Activated CD8-positive, alpha-beta memory T cell treated with anti-CD3 and anti-CD28 coated beads for 36 hours (primary cell): Measurements from ENCODE around the gene SLC2A11. TPM values are rescaled to one million over a fixed set of nuclear protein-coding genes. Genes with fewer than 3 reads are reported as not detected.

Experiments
- CTCF ChIA-PET: fragments of 350-600 bp; sonication (Branson Sonifier 250); formaldehyde crosslinking; loops from one replicate; lab custom pipeline; 2021; ENCODE audit warnings: antibody characterized with exemption; lab: Charles Lee
- POLR2A ChIA-PET: fragments of 350-600 bp; sonication (Branson Sonifier 250); formaldehyde crosslinking; loops from one replicate; lab custom pipeline; 2021; ENCODE audit warnings: antibody characterized with exemption; lab: Charles Lee
- total RNA-seq, 2 experiments: library from RNA; stranded (reverse); gene quantifications; one replicate each; pipeline ENCODE4 v1.2.3, GENCODE V29; 2021

The SLC2A11 gene
- total RNA-seq, 2 experiments from 2014 or later: 8.0 to 8.1 TPM

DNA sequence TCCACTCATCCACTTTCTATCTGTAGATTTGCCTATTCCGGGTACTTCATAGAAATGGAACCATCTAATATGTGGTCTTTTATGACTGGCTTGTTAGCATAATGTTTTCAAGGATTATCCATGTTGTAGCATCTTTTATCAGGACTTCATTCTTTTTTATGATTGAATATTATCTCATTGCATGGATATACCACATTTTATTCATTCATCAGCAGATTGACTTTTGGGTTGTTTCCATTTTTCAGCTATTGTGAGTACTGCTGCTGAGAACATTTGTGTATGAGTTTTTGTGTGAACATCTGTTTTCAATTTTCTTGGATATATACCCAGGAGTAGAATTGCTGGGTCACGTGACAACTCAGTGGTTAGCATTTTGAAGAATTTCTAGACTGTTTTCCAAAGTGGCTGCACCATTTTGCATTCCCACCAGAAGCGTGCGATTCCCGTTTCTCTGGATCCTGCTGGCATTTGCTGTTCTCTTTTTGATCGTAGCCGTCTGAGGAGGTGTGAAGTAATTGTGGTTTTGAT lies 27.8 kb upstream of the SLC2A11 start:
- CTCF ChIA-PET: no interaction called here

DNA sequence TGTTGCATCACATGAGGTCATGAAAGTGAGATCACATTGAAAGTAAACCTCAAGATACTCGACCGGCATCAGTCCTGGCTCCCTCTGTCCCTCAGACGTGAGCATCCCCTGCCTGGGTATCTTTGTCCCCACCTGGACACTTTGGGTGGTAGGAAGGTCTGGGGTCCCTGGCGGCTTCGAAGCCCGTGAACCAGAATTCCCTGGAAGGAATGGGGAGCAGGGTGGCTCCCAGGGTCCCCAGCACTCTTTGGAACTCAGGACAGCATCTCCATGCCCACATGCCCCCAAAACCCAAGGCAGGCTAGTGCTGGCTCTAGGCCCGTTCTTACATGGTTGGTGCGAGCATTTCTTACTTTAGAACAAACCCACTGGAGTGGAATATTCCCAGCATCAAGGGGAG lies 26.4 kb upstream of the SLC2A11 start:
- ChIA-PET POLR2A (no interaction called here), CTCF (interaction anchor here (0.6 kb wide), 1 partner anchor 62 kb away, joined by 3 read pairs; no protein-coding TSS in a partner anchor)

More for the DNA sequence above, 27.8 kb upstream of the SLC2A11 start:
- POLR2A ChIA-PET: no interaction called here

DNA sequence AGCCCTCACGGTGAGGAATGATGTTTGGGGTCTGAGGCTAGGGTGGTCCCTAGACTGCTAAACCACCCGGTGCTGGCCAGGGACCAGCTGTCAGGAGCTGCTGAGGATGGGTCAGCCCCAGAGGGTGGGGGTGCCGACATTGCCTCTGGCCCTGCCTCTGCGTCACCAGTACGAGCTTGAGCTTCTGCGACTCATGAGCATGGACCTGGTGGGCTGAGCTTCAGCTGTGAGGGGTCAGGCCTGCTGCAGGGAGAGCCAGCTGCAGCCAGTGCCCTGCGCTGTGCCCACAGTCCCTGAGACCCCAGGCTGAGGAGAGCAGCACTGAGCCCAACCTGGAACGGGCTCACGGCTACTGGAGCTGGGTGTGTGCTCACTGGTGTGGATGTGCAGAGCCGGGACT lies 25.9 kb upstream of the SLC2A11 start:
- ChIA-PET CTCF (interaction anchor here (0.6 kb wide), 1 partner anchor 63 kb away, joined by 3 read pairs; no protein-coding TSS in a partner anchor), POLR2A (no interaction called here)

DNA sequence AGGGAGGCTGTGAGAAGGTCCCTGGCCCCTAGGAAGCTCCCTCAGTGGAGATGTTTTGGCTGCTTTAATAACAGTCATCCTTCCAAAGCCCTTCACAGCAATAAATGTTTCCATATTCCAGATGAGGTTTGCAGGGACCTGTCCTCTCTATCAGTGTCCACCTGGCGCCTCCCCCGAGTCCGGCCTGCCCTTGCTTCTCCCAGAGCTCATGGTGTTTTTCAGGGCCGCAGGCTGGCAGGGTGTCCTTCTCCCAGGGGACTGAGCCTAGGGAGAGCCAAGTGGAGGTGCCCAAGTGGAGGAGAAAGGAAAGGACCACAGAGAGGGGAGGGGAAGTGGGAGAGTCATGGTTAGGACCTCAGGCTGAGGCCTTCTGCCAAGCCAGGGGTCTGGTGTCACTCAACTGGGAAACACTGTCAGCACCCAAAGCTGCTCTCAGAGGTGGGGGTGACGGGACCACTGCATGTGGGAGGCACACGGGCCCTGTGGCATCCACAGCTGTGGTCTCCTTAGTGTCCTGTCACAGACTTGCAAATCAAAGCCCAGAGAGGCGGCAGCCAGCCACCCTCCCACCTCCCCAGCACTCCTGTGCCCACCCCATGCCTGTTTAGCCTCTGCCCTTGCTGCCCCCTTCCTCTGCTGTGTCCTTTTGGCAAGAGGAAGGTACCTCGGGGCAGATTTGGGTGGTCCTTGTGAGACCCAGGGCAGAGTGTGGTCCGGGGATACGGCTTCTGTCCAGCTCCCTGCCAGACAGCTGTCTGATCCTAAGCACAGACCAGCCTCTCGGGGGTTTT lies 25.3 kb upstream of the SLC2A11 start:
- ChIA-PET CTCF (no interaction called here), POLR2A (no interaction called here)

DNA sequence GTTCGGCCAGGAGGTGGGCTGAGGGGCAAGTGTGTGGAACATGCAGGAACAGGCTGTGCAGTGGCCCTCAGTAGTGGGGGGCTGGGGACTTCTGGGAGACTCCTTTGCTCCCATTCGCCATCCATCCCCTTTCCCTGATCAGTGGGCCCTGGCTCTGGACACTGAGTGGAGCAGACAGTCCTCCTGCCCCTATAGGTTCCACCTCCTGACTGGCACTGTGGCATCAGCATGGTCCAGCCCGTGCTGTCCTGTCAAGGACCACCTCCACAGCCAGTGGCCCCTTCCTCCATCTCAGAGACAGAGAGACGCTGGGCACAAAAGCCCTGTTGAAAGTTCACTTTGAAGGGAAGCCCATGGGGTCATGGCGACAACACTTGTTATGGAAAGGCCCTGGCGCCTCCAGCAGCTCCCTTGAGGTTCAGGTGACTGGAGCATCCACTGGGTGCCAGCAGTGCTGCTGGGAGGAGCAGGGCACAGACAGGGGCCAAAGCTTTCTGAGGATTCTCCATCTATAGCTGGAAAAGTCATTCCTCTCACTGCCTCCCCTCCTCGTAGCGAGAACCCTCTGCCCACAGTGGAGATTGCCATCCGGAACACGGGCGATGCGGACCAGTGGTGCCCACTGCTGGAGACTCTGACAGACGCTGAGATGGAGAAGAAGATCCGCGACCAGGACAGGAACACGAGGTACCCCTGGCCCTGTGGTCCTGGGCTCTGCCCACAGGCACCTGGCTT lies 24.5 kb upstream of the SLC2A11 start:
- CTCF ChIA-PET: no interaction called here
- POLR2A ChIA-PET: no interaction called here

DNA sequence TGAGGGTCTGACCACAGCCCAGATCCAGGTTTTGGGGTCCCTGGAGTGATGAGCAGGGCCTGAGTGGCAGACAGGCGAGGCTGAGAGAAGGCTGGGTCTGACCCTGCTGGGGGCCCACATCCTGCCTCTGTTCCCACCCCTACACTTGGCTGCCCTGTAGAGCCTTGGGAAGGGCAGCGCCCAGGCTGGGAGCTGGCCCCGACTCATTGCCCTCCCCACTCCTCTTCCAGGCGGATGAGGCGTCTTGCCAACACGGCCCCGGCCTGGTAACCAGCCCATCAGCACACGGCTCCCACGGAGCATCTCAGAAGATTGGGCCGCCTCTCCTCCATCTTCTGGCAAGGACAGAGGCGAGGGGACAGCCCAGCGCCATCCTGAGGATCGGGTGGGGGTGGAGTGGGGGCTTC lies 23.8 kb upstream of the SLC2A11 start:
- POLR2A ChIA-PET: no interaction called here
- CTCF ChIA-PET: interaction anchor here (3.4 kb wide), 1 partner anchor 16 kb away, joined by 15 read pairs; no protein-coding TSS in a partner anchor

DNA sequence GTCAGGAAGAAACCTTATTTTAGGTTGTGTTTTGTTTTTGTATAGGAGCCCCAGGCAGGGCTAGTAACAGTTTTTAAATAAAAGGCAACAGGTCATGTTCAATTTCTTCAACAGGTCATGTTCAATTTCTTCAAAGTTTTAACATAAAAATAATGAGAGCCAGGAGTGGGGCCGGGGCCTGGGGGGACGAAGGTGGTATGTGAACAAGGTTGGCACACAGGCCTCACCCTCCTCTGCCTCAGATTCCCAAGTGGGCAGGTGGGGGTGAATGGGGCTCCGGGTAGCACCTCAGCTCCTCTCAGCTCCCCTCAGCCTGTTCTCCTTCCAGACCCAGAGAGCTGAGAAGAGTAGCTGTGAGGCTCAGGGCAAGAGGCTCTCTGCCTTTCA lies 23.3 kb upstream of the SLC2A11 start:
- ChIA-PET CTCF (interaction anchor here (3.4 kb wide), 1 partner anchor 15 kb away, joined by 15 read pairs; no protein-coding TSS in a partner anchor), POLR2A (no interaction called here)

DNA sequence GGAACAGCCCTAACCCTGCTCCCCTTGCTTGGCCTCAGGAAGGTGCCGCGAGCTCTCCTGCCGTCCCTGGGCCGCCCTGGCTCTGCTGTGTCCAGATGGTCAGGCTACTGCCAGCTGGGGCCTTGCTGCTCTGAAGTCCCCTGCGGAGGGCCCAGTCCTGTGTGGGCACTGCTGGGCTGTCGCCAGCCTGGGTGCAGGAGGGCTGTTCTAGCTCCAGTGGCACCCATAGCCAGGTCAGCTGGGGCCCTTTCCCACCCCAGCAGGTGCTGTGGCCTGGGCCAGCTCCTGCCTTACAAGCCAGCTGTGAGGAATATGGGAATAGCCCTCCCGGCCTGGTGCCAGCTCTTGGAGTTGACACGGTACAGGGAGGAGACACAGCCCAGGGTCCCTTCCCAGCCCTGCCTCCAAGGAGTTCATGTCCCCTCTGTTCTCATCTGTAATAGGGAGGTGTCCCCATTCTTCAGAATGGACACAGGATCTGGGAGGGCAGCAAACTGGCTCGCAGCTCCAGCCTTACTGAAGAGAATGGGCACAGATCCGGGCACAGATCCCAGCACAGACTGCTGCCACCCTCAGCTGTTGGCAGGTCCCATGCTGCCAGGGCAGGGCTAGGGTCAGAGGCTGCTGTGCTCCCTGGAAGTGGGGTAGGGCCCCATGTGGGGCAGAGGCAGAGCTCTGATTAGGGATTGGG lies 22.7 kb upstream of the SLC2A11 start:
- CTCF ChIA-PET: interaction anchor here (3.4 kb wide), 1 partner anchor 15 kb away, joined by 15 read pairs; no protein-coding TSS in a partner anchor
- POLR2A ChIA-PET: interaction anchor here (0.7 kb wide), 1 partner anchor 29 kb away, joined by 3 read pairs; no protein-coding TSS in a partner anchor

DNA sequence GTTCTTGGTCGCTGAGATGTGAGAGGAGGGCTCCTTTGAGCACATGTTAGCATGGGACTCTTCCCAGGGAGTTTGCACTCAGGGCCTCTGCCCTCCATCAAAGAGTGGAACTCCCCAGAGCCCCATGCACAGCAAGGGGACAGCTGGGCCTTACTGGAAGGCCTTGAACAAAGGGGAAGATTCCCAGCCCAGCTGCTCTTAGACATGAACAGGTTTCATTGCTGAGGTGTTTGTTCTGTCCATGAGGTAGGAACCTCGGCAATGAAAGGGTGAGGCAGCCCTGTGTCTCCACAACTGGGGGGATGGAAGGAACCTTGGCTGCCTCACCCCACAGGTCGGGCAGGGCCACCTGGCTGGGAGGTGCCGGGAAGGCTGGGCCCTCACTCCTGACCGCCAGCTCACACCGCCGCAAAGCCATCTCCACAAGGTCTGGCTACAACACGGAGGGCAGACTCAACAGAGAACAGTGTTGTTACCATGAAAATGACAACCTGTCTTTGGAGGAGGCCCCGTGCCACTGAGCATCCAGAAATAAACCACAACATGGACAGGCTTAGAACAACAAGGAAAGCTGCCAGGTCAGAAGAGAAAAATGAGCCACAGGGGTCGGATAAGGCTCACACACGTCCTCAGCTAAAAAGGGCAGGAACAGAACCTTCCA lies 22.1 kb upstream of the SLC2A11 start:
- POLR2A ChIA-PET: interaction anchor here (0.7 kb wide), 1 partner anchor 30 kb away, joined by 3 read pairs; no protein-coding TSS in a partner anchor
- CTCF ChIA-PET: interaction anchor here (3.4 kb wide), 1 partner anchor 14 kb away, joined by 15 read pairs; no protein-coding TSS in a partner anchor

DNA sequence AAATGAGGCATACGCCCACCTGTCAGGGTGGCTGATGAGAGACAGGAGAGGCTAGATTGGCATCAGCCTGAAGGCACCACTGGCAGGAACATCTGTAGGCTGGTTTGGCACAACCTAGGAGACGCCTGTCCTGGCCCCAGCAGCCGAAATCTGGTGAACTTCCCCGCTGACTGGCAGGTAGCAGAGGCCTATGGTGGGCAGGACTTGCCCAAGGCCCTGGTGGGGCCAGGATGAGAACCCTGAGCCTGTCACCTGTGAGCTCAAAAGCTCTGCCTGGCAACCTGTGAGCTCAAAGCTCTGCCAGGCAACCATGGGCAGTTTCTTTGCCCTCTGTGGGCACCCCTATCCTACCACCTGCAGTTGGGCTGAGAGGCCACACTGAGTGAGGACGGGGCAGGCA lies 21.4 kb upstream of the SLC2A11 start:
- POLR2A ChIA-PET: no interaction called here
- CTCF ChIA-PET: interaction anchor here (3.4 kb wide), 1 partner anchor 13 kb away, joined by 15 read pairs; no protein-coding TSS in a partner anchor

DNA sequence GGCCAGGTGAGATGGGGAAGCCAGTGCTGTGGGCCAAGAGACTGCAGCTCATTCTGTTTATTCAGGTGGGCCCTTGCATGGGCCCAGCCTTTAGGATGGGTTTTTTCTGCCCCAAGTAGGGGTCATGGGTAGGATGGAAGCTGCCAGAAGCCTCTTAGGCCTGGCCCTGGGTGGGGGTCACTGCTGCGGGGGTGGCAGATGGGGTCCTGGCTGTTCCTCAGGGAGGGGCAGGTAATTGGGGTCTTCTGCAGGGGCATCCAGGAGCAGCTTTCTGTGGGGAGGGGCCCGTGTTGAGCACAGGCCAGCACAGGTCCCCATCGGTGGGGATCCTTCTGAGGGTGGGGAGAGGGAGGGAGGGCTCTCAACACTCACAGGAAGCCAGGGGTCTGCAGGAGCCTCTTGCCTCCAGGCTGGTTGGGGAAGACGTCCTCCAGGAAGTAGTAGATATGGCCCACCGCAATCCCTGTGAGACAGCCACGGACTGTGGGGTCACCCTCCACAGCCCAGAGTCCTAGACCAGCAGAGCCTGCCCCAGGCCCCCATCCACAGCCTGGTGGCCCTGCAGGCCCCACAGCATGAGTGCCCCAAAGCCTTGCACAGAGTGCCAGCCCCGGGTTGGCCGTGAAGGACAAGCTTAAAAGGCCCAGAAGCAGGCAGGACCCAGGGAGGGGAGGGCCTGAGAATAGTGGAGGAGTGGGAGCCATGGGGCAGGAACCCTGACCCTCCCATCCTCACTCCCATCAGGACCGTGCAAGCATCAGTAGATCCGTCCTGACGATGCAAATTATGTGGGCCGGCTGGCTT lies 20.8 kb upstream of the SLC2A11 start:
- CTCF ChIA-PET: interaction anchor here (3.4 kb wide), 1 partner anchor 13 kb away, joined by 15 read pairs; no protein-coding TSS in a partner anchor
- POLR2A ChIA-PET: no interaction called here

DNA sequence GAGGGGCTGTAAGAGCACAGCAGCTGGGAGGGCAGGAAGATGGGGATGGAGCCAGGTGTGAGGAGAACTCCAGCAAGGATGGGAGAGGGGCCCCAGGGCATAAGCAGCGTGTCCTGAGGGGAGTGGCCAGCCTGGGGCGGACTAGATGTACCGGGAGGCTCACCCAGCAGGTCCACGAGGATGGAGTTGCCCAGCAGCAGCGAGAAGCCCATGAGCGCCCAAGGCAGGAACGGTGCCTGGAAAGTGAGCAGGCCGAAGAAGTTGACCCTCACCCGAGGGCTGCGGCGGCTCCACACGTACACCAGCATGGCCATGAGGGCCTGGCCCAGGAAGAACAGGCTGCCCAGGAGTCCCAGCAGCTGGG lies 20.2 kb upstream of the SLC2A11 start:
- CTCF ChIA-PET: interaction anchor here (1.4 kb wide), 1 partner anchor 12 kb away, joined by 3 read pairs; no protein-coding TSS in a partner anchor
- POLR2A ChIA-PET: interaction anchor here (1.3 kb wide), 1 partner anchor 70 kb away, joined by 3 read pairs; no protein-coding TSS in a partner anchor

DNA sequence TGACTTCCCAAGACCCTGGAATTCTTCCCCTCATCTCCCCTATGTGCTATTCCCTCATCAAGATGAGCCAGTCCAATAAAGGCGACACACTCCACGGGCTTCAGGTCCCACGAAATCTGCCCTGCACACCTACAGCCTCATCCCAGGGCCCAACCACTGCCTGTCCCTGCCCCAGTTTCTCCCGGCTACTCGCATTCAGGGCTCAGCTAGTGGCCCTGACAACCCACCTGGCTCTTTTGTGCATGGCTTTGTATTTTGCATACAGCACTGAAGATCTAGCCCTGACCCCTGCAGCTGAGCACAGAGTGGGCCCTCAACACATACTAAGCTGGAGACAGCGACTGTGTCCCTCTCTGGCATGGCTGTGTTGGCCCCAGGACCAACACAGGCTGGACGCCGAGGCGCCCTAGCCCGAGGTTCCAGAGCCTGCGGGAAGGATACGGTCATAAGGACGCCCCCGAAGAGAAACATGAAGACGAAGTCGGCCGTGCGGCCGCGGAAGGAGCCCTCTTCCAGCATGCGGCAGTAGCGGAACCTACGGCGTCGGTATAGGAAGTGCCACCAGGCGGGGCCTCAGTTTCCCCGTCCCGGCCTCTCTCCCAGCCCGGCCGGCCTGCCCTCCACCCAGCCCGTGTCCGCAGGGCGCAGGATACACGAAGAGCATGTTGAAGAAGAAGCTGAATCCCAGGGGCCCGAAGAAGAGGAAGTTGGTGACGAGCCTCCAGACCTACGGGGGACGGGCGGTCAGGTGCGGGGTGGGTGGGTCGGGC lies 19.6 kb upstream of the SLC2A11 start:
- POLR2A ChIA-PET: interaction anchor here (1.3 kb wide), 1 partner anchor 71 kb away, joined by 3 read pairs; no protein-coding TSS in a partner anchor
- CTCF ChIA-PET: interaction anchor here (1.4 kb wide), 1 partner anchor 11 kb away, joined by 3 read pairs; no protein-coding TSS in a partner anchor

DNA sequence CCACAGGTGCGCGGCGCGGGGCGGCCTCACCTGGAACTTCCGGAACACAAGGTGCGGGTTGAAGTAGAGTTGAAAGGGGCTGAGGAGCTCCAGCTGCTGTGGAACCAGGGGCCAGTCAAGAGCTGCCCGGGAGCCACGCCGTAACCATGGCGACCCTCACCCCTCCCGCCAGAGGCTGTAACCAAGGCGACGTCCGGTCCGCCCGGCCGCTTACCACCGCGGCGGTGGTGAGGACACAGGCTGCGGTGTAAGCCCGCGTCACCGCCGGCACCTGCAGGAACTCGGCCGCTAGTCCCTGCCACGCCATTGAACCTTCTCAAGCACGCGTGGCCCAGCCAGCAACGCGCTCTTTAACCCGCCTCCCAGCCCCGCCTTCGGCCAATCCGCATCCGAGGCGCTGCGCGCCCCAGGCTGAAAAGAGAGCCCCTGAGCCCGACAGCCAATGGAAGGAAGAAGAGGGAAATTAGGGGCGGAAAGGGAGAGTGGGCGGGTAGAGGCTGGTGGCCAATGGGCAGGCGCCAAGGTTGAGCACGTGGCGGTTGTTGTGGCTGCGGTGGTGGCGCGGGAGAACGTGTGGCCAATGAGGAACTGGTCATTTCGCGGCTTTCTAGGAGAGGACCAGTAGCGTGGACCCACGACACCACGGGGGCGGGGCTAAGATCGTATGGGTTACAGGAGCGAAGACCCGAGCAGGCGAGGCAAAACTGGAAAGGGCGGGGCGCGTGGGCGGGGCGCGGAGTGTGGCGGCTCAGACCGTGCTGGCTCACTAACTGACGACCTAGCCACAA lies 18.8 kb upstream of the SLC2A11 start, which contains the start of gene DERL3:
Gene DERL3 (minus strand): TSS at position 326 of the 788 bp plus-strand sequence. CDS start 19 bp downstream, at position 307.
- POLR2A ChIA-PET: interaction anchor here (1.3 kb wide), 1 partner anchor 72 kb away, joined by 3 read pairs; no protein-coding TSS in a partner anchor
- CTCF ChIA-PET: interaction anchor here (1.0 to 1.4 kb wide), 2 partner anchors 11 to 51 kb away, joined by 3 read pairs; no protein-coding TSS in a partner anchor

DNA sequence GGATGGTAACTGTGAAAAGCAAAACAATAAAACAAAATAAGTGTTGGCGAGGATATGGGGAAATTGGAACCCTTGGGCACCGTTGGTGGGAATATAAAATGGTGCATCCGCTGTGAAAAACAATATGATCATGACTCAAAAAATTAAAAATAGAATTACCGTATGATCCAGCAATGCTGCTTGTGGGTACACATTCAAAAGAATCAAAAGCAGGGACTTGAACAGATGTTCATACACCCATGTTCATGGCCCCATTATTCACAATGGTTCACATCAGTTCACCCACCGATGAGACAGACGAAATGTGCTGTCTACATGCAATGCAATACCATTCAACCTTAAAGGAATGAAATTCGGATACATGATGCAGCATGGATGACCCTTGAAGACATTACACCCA lies 17.6 kb upstream of the SLC2A11 start:
- ChIA-PET CTCF (interaction anchor here (1.0 kb wide), 1 partner anchor 52 kb away, joined by 3 read pairs; no protein-coding TSS in a partner anchor), POLR2A (interaction anchor here (0.7 kb wide), 1 partner anchor 230 kb away, joined by 6 read pairs; no protein-coding TSS in a partner anchor)
